Choroid plexus epithelial cell (primary cell): ENCODE data around the gene MBD4.

Experiments used
- DNase-seq: peaks from one replicate; pipeline ENCODE4 v3.0.0-alpha.2; 2010; ENCODE audit warnings: low read depth
- H3K4me3 ChIP-seq: 2 replicates; pipeline ENCODE4 v1.5.1; 2011; ENCODE audit warnings: low read depth, mild to moderate bottlenecking, control low read depth, low read length, moderate library complexity
- TF ChIP-seq, protein P1 (sequence below): conservative IDR thresholded peaks from 2 replicates; pipeline ENCODE4 v1.5.1; 2011; ENCODE audit warnings: low read depth, mild to moderate bottlenecking, control low read depth, inconsistent platforms, low read length, moderate library complexity

MBD4 gene

DNA sequence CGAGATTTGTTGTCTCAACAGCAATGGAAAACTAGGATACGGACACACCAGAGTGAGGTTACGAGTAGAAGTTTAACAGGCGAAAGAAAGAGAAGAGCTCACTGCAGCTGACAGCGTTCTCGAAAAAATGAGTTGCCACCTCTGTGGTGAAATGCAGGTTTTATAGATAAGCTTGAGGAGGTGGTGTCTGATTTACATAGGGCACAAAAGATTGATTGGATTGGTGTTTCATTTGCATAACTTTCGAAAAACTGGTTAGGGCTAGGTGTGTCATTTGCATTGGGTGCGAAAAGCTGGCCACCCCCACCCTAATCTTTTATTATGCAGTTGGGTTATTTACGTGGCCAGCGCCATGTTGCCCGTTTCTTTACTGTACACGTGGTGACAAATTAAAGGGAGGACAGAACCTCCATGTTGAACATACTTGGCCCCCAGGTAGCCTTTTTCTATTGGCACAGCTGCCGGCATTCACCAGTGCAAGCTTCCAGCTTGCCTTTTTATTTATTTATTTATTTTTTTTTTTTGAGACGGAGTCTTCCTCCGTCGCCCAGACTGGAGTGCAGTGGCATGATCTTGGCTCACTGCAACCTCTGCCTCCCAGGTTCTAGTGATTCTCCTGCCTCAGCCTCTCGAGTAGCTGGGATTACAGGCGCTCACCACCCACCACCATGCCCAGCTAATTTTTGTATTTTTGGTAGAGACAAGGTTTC, 8.6 kb upstream of the MBD4 start:
- no peak overlapping the region for H3K4me3 ChIP-seq

DNA sequence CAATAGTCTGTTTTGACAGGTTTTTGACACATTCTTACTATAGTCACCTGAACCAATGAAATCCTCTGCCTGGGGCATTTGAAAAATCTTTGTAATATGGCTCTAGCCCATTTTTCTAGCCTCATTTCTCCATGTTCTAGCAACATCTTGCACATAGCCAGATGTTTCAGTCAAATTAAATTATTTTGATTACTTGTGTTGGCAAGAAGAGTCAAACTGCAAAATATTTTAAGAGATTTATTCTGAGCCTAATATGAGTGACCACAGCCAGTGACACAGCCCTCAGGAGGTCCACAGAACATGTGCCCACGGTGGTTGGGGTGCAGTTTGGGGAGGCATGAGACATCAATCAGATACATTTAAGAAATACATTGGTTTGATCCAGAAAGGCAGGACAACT, 7.2 kb upstream of the MBD4 start:
- DNase-seq, result no peak
- H3K4me3 ChIP-seq, result no peak overlapping the region
- TF ChIP-seq, protein P1, sequence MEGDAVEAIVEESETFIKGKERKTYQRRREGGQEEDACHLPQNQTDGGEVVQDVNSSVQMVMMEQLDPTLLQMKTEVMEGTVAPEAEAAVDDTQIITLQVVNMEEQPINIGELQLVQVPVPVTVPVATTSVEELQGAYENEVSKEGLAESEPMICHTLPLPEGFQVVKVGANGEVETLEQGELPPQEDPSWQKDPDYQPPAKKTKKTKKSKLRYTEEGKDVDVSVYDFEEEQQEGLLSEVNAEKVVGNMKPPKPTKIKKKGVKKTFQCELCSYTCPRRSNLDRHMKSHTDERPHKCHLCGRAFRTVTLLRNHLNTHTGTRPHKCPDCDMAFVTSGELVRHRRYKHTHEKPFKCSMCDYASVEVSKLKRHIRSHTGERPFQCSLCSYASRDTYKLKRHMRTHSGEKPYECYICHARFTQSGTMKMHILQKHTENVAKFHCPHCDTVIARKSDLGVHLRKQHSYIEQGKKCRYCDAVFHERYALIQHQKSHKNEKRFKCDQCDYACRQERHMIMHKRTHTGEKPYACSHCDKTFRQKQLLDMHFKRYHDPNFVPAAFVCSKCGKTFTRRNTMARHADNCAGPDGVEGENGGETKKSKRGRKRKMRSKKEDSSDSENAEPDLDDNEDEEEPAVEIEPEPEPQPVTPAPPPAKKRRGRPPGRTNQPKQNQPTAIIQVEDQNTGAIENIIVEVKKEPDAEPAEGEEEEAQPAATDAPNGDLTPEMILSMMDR, result no peak

More for the DNA sequence above, 8.6 kb upstream of the MBD4 start:
- DNase-seq, result no peak
- TF ChIP-seq, protein P1, result no peak

GRCh38 chr3:129445471-129445870, 5.7 kb upstream of the MBD4 start:
- H3K4me3 ChIP-seq, result no peak overlapping the region
- TF ChIP-seq, protein P1, result no peak
- DNase-seq, result no peak

DNA sequence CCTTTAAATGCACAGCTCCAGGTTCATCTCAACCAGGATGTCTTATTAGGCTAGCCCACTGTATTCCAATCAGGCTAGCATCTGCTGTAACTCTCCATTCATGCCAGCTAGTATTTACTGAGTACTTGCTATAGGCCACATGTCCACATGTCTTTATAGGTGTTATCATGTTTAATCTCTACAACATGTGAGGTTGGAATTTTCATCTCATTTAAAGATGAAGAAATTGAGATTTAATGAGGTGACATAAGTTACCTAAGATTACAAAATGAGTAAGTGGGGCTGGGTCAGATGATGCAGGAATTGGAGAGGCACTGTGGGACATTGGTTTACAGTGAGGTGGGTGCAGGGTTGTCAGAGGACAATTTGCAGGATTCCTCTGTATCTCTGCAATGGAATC, 3.2 kb upstream of the MBD4 start:
- TF ChIP-seq, protein P1, result no peak
- H3K4me3 ChIP-seq, result no peak overlapping the region
- DNase-seq, result no peak

DNA sequence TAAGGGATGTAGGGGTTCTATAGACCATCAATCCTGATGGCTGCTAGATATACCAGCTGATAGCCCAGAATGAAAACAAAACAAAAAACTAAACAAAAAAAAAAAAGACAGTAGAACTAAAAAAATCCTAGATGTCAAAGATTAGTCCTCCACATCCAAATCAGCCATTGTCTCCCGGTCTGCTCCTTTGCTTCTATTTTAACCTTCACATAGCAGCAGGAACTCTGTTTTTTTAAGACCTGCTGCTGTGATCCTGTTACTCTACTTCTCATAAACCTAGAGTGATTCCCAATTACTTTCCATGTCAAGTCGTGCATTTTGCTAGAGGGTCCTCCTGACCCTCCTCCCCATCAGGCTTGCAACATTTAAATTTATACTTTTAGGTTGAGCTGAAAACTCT, 2.7 kb upstream of the MBD4 start:
- DNase-seq, result no peak
- H3K4me3 ChIP-seq, result no peak overlapping the region
- TF ChIP-seq, protein P1, result no peak

- H3K4me3 ChIP-seq, result peak overlapping the region; percentile 1
- peak; percentile 71 for DNase-seq
- TF ChIP-seq, protein P1, result peak; percentile 30
Measured at GRCh38 chr3:129441782-129442181, 2.0 kb upstream of the MBD4 start.

- DNase-seq, result peak; percentile 13
- TF ChIP-seq, protein P1, result no peak
- H3K4me3 ChIP-seq, result peak overlapping the region; percentile 70
Measured at GRCh38 chr3:129441215-129441614, 1.5 kb upstream of the MBD4 start.
